ENCODE measurements around the gene SUSD3.

Gene SUSD3

DNA sequence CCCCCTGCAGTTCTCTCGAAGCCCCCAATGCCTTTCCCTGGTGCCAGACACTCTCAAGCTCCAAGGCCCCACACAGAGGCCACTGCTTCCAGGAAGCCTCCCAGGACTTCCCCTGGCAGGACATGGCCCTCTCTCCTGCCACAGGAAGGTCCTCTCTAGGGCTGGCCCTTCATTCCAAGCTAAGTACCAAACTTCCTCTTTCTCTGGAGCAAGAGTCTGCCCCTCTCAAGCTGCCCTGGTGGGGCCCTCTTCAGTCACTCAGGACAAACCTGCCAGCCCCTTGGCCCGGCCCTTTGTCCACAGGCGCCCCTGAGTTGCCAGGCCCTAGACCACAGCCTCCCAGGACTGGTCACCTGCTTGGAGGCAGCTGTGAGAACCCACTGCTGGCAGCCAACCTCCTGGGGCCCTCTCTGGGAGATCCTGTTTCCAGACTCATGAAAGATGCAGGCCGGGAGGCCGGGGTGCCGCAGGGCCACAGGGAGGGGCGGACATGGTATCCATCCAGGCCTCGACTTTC, 69.0 kb downstream of the SUSD3 start:
- DNase-seq, result no peak

DNA sequence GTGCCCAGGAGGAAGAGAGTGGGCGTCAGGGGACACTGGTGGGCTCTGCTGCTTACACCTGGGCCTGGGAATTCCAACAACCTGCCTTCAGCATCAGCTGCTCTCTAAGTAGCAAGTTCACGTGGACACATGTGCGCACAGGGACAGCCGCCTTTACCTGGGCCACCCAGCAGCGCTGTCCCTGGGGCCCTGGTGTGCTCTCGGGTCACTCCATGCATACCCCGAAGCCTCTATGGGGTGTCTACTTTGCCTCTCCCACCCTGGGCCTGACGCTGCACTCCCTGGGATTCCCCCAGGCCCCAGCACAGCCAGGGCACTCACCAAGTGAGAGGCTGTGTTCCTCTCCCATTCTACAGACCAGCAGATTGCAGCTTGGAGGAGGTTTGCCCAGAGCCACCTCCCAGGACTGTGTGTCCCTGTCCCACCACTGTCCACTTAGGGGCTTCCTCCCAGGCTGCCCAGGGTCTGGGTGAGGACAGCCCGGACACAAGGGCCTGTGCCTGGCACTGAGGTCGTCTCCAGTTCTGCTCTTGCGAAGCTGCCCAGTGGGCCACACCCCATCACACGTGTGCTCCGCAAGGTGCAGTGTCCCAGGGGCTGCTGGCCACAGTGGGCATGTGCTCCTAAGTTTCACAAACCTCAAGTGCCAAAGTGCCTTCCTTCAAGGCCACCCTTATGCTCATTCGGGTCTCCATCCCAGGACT, 69.7 kb downstream of the SUSD3 start:
- DNase-seq, result no peak

DNA sequence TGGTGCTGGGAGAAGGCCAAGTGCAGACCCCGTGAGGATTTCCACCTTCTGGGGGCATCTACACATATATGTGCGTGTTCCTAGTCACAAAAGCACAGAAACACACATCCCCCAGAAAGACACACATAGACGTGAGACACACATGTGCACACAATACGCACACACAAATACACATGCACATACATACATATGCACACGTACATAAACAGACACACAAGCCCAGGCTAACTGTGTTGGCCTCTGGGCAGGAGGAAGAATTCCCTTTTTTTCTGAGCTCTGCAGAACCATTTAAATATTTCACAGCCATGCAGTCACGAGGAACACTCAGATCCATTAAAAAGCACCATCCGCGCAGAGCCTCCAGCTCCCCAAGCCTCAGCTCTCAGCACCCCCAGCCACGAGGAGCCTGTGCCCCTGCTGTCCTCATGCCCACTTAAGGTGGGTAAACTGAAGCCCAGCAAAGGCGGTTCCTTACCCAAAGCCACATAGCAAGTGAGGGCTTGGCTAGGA, 70.3 kb downstream of the SUSD3 start:
- DNase-seq, result no peak

- DNase-seq, result no peak
These were observed 70.8 kb downstream of the SUSD3 start for GRCh38 chr9:93129286-93129685.

DNA sequence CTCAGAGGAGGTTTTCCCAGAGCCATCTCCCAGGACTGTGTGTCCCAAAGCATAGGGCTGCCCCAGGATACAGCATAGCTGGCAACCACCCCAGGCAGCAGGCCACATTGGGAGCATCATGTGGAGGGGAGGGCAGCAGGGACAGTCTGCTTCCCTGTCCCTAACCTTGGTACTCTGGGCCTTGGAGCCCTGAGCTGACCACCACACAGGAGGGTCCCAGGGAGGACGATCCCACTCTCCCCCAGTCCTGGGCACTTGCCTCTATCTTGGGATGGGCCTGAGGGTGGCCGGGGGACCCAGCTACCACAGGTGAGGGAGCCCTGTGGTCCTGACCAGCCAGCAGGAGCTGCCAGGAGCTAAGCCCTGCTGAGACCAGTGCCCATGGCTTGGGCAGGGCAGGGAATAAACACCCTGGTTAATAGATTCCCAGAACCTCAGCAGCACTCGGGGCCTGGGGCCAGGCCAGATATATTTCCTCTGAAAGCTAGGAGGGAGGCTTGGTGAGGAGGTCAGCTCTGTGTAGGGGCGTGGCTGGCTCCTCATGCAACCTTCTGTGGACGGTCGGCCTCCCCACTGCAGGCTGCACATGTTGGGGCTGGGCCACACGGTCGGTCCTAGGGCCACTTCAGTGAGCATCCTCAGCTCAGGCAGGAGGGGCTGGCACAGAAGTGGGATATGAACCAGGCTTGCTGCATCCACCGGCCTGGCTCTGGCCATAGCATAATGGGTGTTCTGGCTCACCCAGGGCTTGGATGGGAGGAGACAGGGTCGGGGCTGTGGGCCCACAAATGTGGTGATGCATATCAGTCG, 71.4 kb downstream of the SUSD3 start:
- no peak for DNase-seq

- DNase-seq, result no peak
These were observed 72.5 kb downstream of the SUSD3 start for GRCh38 chr9:93130861-93131481.

GRCh38 chr9:93131599-93132286, 73.2 kb downstream of the SUSD3 start:
- DNase-seq, result no peak

DNA sequence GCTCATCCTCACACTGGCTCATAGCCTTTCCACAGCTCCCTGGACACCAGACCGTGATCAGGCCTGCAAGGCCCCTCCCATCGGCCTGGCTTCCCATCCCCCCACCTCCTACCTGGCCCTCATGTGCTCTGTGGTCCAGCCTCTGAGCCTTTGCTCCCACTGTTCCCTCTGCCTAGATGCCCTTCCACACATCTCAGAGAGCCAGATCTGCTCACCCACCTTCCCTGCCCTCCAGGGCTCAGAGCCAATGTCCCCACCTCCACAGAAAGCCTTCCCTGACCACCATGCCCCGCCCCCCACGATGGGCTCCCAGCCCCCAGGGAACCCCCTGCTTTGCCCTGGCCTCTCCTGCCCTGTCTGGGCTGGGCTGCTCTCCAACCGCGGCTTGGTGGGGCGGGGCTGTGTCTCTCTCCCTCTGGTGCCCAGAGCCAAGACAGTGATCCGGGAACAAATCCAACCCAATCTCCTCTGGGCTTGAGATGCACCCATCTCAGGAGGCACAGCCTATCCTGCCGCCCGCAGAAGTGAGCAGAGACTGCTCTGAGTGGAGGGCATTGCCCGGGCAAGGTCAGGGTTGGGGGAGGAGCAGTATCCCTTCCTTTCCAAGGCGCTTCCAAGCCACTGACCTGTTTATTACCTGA, 73.9 kb downstream of the SUSD3 start:
- DNase-seq, result no peak

GRCh38 chr9:93132946-93133680, 74.6 kb downstream of the SUSD3 start:
- peak; percentile 67 for DNase-seq

DNA sequence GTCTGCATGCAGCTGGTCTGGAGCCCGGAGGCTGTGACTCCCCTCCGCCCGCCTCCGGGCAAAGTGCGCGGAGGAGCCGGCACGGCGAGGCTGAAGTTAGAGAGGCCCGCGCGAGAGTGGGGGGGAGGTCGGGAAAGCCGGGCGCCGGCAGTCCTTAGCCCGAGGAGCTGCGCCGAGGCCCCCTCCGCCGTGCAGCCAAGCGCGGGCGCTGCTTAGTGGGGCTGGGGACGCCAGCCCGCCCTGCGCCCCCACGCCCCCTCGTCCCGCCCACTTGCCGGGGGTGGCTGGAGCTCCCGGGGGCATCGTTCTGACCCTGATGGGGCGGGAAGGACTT, 75.1 kb downstream of the SUSD3 start:
- DNase-seq, result no peak

DNA sequence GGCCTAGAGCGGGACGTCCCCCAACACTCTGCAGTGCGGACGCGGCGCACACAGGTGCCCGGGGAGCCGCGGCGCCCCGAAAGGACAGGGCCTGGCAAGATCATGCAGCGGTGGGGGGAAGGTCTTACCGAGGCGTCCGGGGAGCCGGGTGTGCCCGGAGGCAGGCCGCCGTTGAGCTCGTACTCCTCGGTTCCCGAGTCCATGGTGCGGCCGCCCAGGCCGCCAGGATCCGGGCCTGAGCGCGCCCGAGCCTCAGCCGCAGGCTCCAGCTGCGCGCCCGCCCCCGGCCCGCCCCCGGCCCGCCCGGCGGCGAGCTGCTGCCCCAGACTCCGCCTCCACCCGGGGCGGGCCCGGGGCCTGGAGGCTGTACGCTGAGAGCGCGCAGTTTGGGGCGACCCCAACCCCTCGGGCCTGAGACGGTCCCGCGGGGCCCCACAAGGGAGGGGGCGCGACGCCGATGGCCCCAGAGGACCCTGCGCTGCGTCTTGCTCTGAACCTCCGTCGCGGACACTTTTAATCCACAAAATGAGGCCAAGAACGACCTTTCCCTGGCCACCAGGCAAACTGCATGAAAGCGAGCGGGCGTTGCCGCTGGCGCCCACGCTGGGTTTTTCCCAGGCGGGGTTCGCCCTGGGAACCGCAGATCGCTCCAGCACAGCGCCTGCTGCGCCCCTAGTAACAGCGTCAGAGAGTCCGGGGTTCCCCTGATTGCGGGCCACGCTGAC, 75.7 kb downstream of the SUSD3 start, which contains the start of gene NINJ1:
Gene NINJ1 (minus strand): TSS at position 237 of the 725 bp plus-strand sequence. CDS start 34 bp downstream, at position 203.
- peak; percentile 84 for DNase-seq

Measured in stimulated activated CD4-positive, alpha-beta T cell treated with anti-CD3 and anti-CD28 coated beads, Interleukin-1b, Interleukin-23, amount 100 ng/mL, for 48 hours (primary cell).